ENCODE measurements around the gene SLC1A2.

Gene SLC1A2

GRCh38 chr11:35241531-35241930 lies 177.8 kb downstream of the SLC1A2 start:
- TF ChIP-seq, protein P1, sequence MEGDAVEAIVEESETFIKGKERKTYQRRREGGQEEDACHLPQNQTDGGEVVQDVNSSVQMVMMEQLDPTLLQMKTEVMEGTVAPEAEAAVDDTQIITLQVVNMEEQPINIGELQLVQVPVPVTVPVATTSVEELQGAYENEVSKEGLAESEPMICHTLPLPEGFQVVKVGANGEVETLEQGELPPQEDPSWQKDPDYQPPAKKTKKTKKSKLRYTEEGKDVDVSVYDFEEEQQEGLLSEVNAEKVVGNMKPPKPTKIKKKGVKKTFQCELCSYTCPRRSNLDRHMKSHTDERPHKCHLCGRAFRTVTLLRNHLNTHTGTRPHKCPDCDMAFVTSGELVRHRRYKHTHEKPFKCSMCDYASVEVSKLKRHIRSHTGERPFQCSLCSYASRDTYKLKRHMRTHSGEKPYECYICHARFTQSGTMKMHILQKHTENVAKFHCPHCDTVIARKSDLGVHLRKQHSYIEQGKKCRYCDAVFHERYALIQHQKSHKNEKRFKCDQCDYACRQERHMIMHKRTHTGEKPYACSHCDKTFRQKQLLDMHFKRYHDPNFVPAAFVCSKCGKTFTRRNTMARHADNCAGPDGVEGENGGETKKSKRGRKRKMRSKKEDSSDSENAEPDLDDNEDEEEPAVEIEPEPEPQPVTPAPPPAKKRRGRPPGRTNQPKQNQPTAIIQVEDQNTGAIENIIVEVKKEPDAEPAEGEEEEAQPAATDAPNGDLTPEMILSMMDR (IDR thresholded peaks at IDR 0.05): no peak

GRCh38 chr11:35241083-35241482 lies 178.3 kb downstream of the SLC1A2 start:
- TF ChIP-seq, protein P1 (IDR thresholded peaks at IDR 0.05): no peak

GRCh38 chr11:35239471-35240075 lies 179.8 kb downstream of the SLC1A2 start:
- TF ChIP-seq, protein P1 (IDR thresholded peaks at IDR 0.05): no peak

DNA sequence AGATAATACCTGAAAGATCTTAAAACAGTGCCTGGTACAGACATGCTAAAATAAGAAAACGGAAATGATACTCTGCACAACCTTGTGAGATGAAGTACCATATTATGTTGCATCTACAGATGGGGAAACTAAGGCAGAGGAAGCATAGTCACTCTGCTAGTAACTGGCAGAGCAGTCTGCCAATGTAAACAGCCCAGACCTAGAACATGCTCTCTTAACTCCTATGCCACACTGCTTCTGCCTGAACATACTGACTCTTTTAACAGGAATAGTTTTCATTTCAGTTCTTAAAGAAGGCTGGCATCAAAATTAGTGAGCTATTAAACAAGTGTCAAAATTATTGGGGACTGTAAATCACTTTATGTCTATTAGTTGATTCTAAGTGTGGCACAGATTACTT lies 180.5 kb downstream of the SLC1A2 start:
- TF ChIP-seq, protein P1 (IDR thresholded peaks at IDR 0.05): no peak

DNA sequence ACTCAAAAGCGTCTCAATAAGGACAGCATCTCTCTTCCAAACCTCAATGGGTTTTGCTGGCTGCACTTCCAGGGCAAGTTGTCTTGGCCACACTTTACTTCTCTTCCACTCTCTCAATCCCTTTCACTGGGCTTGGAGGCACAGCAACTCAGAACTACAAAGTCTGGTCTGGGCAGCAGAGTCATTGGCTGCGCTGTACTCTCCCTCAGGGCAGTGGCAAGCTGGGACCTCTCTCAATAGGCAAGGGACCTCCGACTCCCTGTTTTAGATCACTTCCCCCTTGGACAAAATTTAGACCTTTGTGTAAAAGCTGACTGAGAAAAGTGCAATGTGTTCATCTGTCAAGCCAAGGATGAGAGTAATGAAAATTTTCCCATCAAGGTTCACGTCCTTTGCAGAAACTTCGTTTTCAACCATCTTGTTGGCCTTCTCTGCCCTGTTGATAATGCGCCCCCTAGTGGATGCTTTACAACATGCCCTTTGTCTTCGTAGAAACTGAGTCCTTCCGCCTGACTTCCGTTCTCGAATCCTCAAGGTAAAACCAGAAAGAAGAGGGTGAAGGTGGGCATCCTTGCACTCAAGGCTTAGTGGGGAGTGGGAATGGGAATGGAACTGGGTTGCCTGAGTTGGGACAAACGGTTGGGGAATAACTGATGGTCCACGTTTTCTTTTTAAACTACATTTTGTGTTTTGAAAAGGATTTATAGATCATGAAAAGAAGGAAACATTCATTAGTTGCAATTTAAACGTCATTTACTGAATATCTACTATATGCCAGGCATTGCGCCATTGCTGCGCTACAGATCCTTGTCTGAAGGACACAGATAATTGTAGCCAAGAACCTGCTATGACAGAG lies 181.3 kb downstream of the SLC1A2 start:
- TF ChIP-seq, protein P1 (IDR thresholded peaks at IDR 0.05): peak; percentile 85

DNA sequence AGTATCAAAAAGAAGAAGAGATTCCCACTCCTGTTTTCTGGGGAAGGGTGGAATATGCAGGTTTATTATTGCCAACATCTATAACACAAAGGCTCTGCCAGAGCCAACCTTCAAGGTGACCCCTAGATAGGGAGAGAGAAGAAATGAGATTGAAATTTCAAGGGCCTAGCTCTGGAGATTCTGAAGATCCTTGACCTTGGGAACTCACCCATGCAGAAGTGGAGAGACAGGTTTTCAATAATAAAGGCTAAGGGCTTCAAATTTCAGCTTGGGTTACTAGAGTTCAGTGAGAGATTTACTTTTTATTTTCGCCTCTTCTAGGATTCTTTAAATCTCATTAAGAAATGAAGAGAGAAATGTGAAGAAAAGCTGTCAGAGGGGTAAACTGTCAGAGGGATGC lies 182.0 kb downstream of the SLC1A2 start:
- TF ChIP-seq, protein P1 (IDR thresholded peaks at IDR 0.05): no peak

- TF ChIP-seq, protein P1 (IDR thresholded peaks at IDR 0.05): no peak
These were observed 182.7 kb downstream of the SLC1A2 start for GRCh38 chr11:35236667-35237003.

Data from LNCAP (cell line).